Stomach smooth muscle (tissue), 2 donors: ENCODE measurements around the gene PAPSS2.

Experiments
- H3K27ac ChIP-seq: one replicate; pipeline ENCODE4 v1.7.0; 2013; ENCODE audit warnings: mild to moderate bottlenecking, low read length, inconsistent platforms
- H3K27me3 ChIP-seq, 2 donors: one replicate each; pipeline ENCODE4 v1.7.0; 2013; ENCODE audit warnings: low read length in 2 of 2; ENCODE audit not compliant: insufficient read depth in 2 of 2, control insufficient read depth in 1 of 2
- H3K36me3 ChIP-seq, 2 donors: one replicate each; pipeline ENCODE4 v1.7.0; 2013; ENCODE audit warnings: low read length in 2 of 2; ENCODE audit not compliant: control insufficient read depth in 2 of 2, insufficient read depth in 2 of 2
- H3K4me1 ChIP-seq: one replicate; pipeline ENCODE4 v1.7.0; 2013; ENCODE audit warnings: low read length; ENCODE audit not compliant: control insufficient read depth, insufficient read depth
- H3K4me3 ChIP-seq, 2 donors: one replicate each; pipeline ENCODE4 v1.7.0; 2013; ENCODE audit warnings: low read length in 2 of 2
- H3K9ac ChIP-seq, 2 donors: one replicate each; pipeline ENCODE4 v1.7.0; 2013; ENCODE audit warnings: low read length in 2 of 2, mild to moderate bottlenecking in 1 of 2
- H3K9me3 ChIP-seq, 2 donors: one replicate each; pipeline ENCODE4 v1.7.0; 2013; ENCODE audit warnings: low read length in 2 of 2; ENCODE audit not compliant: control insufficient read depth in 2 of 2
- donor health status: healthy.
- donor health status: Pancreatic carcinoma.

The PAPSS2 gene

DNA sequence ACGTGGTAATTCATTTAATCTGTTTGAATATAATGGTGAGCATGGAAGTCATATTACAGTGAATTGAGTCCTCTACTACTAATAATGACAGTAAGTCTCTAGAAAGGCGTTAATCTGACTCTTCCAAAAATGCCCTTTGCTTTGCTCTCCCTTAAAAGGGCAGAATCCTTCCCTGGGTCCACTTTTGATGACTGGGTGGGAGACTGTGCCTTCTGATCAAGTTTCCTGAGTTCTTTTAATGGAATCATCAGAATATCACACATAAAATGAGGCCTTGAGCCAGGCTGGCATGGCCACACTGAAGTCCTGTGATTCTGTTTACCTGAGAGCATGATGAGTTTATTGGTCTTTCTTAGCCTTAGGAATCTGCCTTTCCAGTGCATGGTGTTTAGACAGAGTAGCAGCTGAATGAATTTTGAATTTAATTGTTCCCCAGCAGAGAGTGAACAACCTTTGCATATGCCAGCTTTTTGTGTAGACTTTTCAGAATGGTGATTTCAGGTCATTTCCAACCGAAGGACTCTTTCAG lies 33.3 kb downstream of the PAPSS2 start:
- Histone ChIP-seq H3K36me3 (no peaks in the 10 kb centered on the region), H3K9me3 (no peaks in the 10 kb centered on the region), H3K27ac (no peak overlapping the region), H3K27me3 (no peaks in the 10 kb centered on the region), H3K4me1 (no peaks in the 10 kb centered on the region), H3K4me3 (no peak overlapping the region), H3K9ac (no peak overlapping the region)

- no peak overlapping the region for H3K9ac ChIP-seq
- no peaks in the 10 kb centered on the region for H3K4me1 ChIP-seq
- no peaks in the 10 kb centered on the region for H3K9me3 ChIP-seq
- H3K4me3 ChIP-seq: no peak overlapping the region
- no peak overlapping the region for H3K27ac ChIP-seq
- H3K36me3 ChIP-seq: no peaks in the 10 kb centered on the region
- no peaks in the 10 kb centered on the region for H3K27me3 ChIP-seq
Measured at GRCh38 chr10:87694011-87694794, 34.5 kb downstream of the PAPSS2 start.

GRCh38 chr10:87695074-87695473 lies 35.4 kb downstream of the PAPSS2 start:
- Histone ChIP-seq H3K27ac (no peak overlapping the region), H3K9me3 (no peaks in the 10 kb centered on the region), H3K36me3 (no peaks in the 10 kb centered on the region), H3K27me3 (no peaks in the 10 kb centered on the region), H3K9ac (no peak overlapping the region), H3K4me1 (no peaks in the 10 kb centered on the region), H3K4me3 (no peak overlapping the region)

DNA sequence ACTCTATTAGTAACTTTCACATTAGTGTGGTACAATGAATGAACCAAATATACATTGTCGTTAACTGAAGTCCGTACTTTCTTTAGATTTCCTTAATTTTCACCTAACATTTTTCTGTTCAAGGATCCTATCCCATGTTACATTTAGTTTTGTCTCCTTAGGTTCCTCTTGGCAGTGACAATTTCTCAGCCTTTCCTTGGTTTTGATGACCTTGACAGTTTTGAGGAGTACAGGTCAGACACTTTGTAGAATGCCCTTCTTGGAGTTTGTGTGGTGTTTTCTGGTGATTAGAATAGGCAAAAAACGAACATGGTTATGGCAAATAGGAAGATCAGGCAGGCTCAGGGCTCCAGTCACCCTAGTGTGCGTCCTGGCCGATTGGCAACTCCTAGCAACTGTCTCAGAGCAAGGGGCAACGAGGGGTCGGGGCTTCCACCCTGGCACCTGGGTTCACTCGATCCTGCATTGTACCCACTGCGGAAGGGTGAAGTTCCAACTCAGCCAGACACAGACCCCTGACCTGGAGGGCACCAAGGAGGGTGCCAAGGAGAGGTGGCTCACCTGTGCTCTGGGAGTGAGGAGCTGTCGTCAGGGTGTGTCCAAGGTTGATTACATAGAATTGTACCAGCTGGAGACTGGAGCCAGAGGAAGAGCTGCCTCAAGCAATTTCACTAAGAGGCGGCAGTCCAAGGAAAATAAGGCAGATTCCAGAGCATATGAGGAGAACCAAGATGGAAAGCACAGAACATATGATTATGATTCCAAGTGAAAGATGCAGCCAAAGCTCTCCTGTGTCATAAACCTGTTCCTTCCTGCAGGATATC lies 37.5 kb downstream of the PAPSS2 start:
- H3K27ac ChIP-seq: no peak overlapping the region
- H3K27me3 ChIP-seq: no peaks in the 10 kb centered on the region

DNA sequence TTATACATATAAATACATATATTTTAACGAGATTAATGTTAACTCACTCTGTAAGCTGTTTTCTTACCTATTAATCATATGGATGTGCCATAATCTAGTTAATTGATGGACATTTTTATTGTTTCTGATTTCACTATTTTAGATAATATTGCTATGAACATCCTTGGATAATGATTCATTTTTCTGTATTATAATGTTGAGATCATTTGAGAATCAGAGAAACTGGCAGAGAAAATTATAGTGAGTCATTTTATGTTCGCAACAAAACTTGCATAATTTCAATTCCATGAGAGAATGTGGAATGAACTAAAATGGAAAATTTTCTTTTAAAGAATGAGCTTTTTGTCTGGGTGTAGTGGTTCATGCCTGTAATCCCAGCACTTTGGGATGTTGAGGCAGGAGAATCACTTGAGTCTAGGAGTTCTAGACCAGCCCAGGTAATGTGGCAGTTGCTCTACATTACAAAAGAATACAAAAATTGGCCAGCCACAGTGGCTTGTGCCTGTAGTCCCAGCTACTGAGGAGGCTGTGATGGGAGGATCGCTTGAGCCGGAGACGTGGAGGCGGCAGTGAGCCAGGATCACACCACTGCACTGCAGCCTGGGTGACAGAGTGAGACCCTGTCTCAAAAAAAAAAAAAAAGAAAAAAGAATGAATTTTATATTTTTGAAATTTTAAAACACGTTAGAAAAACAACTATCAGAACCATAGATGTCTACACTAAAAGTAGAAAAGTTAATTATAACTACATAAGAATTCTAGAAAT lies 40.5 kb downstream of the PAPSS2 start:
- Histone ChIP-seq H3K36me3 (no peaks in the 10 kb centered on the region), H3K4me1 (no peaks in the 10 kb centered on the region), H3K9me3 (no peaks in the 10 kb centered on the region), H3K4me3 (no peak overlapping the region), H3K27ac (no peak overlapping the region), H3K9ac (no peak overlapping the region), H3K27me3 (no peaks in the 10 kb centered on the region)

More for the DNA sequence above, 37.5 kb downstream of the PAPSS2 start:
- Histone ChIP-seq H3K36me3 (no peaks in the 10 kb centered on the region), H3K4me3 (no peak overlapping the region), H3K9ac (no peak overlapping the region), H3K4me1 (no peaks in the 10 kb centered on the region), H3K9me3 (no peaks in the 10 kb centered on the region)

DNA sequence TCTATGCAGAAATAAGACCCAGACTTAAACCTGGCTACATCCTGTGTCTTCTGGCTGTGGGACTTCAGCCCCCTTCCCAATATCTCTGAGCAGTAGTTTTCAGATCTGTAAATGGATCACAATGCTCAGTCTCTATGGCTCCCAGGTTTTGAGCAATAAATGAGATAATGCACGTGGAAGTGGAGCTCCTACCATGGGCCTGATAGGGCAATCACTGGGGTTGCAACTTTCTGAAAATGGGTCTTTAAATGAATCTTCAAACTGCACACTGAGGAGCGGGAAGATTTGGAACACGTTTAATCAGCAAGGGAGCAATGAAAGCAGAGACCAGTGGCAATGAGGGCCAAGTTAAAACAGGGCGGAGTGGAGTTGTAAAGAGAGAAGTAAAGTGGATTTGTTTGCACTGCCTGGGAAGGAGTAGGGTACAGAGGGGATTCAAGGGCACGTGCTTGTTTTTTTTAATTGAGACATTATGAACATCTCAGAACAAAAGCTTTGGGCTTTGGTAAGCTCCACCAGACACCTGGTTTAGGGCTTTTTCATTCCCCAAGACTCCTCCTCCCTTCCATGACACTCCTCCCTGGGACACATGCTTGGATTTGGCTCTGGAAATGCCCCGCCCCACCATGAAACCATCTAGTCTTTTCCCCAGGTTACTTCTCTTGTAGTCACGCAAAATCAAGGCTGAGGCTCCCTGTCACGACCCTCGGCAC lies 42.7 kb downstream of the PAPSS2 start:
- Histone ChIP-seq H3K9ac (no peak overlapping the region), H3K36me3 (no peaks in the 10 kb centered on the region), H3K4me3 (no peak overlapping the region), H3K27ac (no peak overlapping the region), H3K9me3 (no peaks in the 10 kb centered on the region), H3K4me1 (no peaks in the 10 kb centered on the region), H3K27me3 (no peaks in the 10 kb centered on the region)

DNA sequence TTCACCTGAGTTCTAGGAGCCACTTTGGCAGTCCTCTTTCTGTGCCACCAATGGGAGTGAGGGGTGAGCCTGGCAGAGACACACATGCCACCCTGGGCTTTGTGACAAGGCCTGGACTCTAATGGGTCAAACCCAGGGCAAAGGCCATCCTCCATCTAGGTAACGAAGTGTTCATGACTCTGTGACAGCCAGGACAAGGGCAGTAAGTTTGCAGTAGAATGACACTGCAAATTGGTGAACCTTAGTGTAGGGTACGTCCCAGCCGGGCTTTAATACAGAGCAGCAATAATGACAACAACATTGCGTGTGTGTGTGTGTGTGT lies 43.3 kb downstream of the PAPSS2 start:
- no peaks in the 10 kb centered on the region for H3K9me3 ChIP-seq
- H3K36me3 ChIP-seq: no peaks in the 10 kb centered on the region
- H3K4me1 ChIP-seq: no peaks in the 10 kb centered on the region
- no peak overlapping the region for H3K9ac ChIP-seq
- H3K27ac ChIP-seq: no peak overlapping the region
- no peak overlapping the region for H3K4me3 ChIP-seq
- no peaks in the 10 kb centered on the region for H3K27me3 ChIP-seq

GRCh38 chr10:87703771-87704170 lies 44.1 kb downstream of the PAPSS2 start:
- H3K4me3 ChIP-seq: no peak overlapping the region
- no peaks in the 10 kb centered on the region for H3K36me3 ChIP-seq
- H3K27me3 ChIP-seq: no peaks in the 10 kb centered on the region
- H3K9ac ChIP-seq: no peak overlapping the region
- no peaks in the 10 kb centered on the region for H3K9me3 ChIP-seq
- H3K4me1 ChIP-seq: no peaks in the 10 kb centered on the region
- H3K27ac ChIP-seq: no peak overlapping the region

- no peak overlapping the region for H3K9ac ChIP-seq
- H3K27me3 ChIP-seq: no peaks in the 10 kb centered on the region
- H3K9me3 ChIP-seq: no peaks in the 10 kb centered on the region
- H3K27ac ChIP-seq: no peak overlapping the region
- H3K4me3 ChIP-seq: no peak overlapping the region
- H3K4me1 ChIP-seq: no peaks in the 10 kb centered on the region
- no peaks in the 10 kb centered on the region for H3K36me3 ChIP-seq
Measured at GRCh38 chr10:87705339-87705738, 45.7 kb downstream of the PAPSS2 start.

DNA sequence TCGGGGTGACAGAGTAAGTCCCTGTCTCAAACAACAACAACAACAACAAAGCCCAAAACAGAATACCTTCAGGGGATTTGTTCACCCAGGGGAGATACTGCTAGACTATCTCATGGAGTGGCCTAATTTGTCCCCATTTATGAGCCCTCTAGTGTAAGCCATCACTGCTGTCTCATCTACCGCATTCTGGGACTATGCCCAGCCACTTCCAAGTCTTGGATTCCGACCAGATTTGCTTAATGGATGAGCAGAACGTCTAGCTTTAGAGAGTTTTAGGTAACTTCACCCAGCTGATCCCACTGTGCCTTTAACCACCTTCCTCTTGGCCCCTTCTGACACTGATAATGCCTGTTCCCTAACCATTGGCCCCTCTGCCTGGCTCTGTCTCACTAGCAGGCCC lies 47.1 kb downstream of the PAPSS2 start:
- Histone ChIP-seq H3K27ac (no peak overlapping the region), H3K4me1 (no peaks in the 10 kb centered on the region)

More for the DNA sequence above, 47.1 kb downstream of the PAPSS2 start:
- Histone ChIP-seq H3K4me3 (no peak overlapping the region), H3K9me3 (no peaks in the 10 kb centered on the region), H3K27me3 (no peaks in the 10 kb centered on the region), H3K36me3 (no peaks in the 10 kb centered on the region), H3K9ac (no peak overlapping the region)
